ENCODE results near the gene AVL9. TPM values are rescaled to one million over a fixed set of nuclear protein-coding genes. Genes with fewer than 3 reads are reported as not detected.
"Not testable (repeated sequence)": the region's sequence is repeated elsewhere in the genome, so short reads cannot be mapped to it uniquely, and the experiment has no call there.

Gene AVL9
- total RNA-seq, 1 experiment from 2014 or later = 86.6 TPM

DNA sequence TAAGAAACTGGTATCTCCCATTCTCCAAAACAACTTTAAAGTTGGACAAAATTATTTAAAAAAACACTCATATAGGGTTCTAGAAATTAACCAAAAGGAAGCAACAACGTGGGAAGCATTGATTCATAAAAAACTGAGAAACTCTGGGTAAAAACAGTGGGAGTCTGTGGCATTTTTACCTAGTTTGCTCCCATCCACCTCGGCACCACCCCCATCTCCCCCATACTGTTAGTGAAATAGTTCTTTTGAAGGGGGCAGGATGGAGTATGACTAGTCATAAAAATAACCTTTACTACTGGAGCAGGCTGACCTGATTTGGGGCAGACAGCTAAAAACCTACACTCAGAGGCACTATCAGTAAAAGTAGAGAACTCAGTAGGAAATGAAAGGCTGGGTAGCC is 123.2 kb downstream of the AVL9 start:
- Mint-ChIP-seq H3K36me3 (ENCODE audit: insufficient read depth, unreplicated experiment) (no peaks in the 10 kb centered on the region), H3K27me3 (ENCODE audit: unreplicated experiment) (no peaks in the 10 kb centered on the region), H3K4me3 (ENCODE audit: low read depth, unreplicated experiment) (no peak overlapping the region), H3K4me1 (ENCODE audit: low read depth, unreplicated experiment) (peaks cover 18% of the 10 kb centered on the region), H3K9me3 (ENCODE audit: low read depth, unreplicated experiment) (no peaks in the 10 kb centered on the region), H3K27ac (ENCODE audit: unreplicated experiment) (no peak overlapping the region)
- CTCF ChIA-PET = no interaction called here
- no TSS peak for BruUV-seq (replicated peaks)
- intact Hi-C loops (cut with micrococcal nuclease; ENCODE audit: unreplicated experiment) = no loop called here
- no peak for DNase-seq
- TF ChIP-seq, protein P1, sequence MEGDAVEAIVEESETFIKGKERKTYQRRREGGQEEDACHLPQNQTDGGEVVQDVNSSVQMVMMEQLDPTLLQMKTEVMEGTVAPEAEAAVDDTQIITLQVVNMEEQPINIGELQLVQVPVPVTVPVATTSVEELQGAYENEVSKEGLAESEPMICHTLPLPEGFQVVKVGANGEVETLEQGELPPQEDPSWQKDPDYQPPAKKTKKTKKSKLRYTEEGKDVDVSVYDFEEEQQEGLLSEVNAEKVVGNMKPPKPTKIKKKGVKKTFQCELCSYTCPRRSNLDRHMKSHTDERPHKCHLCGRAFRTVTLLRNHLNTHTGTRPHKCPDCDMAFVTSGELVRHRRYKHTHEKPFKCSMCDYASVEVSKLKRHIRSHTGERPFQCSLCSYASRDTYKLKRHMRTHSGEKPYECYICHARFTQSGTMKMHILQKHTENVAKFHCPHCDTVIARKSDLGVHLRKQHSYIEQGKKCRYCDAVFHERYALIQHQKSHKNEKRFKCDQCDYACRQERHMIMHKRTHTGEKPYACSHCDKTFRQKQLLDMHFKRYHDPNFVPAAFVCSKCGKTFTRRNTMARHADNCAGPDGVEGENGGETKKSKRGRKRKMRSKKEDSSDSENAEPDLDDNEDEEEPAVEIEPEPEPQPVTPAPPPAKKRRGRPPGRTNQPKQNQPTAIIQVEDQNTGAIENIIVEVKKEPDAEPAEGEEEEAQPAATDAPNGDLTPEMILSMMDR (IDR thresholded peaks at IDR 0.05; ENCODE audit: unreplicated experiment) = no peak

DNA sequence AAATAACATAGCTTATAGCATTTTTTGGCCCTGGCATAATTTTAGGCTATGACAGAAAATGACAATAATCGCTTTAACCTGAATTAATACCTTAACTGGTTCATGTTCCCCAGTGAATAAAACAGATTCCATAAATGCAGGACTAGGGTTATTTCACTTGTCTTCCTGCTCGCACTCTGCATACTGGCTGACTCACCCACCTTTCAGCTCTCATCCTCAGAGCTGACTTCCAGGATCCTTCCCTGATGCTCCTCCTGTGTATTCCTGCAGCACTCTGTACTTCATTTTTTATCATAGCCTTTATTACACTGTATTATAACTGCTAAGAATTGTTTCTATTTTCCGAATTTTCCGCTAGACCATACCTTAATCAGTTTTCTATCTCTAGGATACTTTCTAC is 123.7 kb downstream of the AVL9 start:
- Mint-ChIP-seq H3K4me3 (ENCODE audit: low read depth, unreplicated experiment) (no peak overlapping the region), H3K36me3 (ENCODE audit: insufficient read depth, unreplicated experiment) (no peaks in the 10 kb centered on the region), H3K9me3 (ENCODE audit: low read depth, unreplicated experiment) (no peaks in the 10 kb centered on the region), H3K27me3 (ENCODE audit: unreplicated experiment) (no peaks in the 10 kb centered on the region), H3K27ac (ENCODE audit: unreplicated experiment) (no peak overlapping the region), H3K4me1 (ENCODE audit: low read depth, unreplicated experiment) (peaks cover 18% of the 10 kb centered on the region)
- BruUV-seq (replicated peaks) = no TSS peak
- intact Hi-C loops (cut with micrococcal nuclease; ENCODE audit: unreplicated experiment) = no loop called here
- TF ChIP-seq, protein P1 (IDR thresholded peaks at IDR 0.05; ENCODE audit: unreplicated experiment) = no peak
- no peak for DNase-seq
- CTCF ChIA-PET = no interaction called here

DNA sequence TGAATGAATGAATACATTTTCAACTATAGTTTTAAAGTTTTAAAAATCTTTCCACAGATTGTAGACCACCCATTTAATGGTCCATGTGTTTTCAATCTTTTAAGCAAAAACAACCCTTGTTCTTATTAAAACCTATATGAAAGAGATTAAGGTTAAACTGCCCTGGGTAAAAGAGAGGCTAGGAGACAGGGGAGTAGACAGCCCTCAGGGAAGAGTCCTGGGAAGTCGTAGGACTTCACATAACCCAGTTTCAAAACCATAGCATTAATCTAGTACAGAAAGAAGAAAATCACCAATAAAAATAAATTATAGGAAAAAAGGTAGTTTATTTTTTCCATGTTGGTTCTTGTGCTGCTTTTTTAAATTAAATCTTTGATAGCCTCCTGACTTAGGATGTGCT is 124.1 kb downstream of the AVL9 start:
- CTCF ChIA-PET; H3K4me3 Mint-ChIP-seq (ENCODE audit: low read depth, unreplicated experiment): not testable (repeated sequence)

DNA sequence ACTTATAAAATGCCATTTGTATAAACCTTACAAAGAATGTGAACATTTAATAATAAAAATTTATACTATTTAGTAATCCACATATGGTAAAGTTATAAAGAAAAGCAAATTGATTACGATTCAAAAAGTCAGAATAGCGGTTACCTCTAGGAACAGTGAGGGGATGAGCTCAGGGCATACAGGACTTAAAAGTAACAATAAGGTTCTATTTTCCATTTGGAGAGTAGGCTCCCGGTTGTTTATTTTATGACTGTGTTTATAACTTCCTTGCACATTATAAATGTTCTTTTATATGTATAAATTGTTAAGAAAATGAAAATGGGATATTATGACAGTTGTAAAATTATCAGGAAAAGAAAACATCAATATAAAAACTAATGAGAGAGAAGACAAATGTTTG is 135.7 kb downstream of the AVL9 start:
- Mint-ChIP-seq H3K9me3 (ENCODE audit: low read depth, unreplicated experiment) (no peaks in the 10 kb centered on the region), H3K27me3 (ENCODE audit: unreplicated experiment) (no peaks in the 10 kb centered on the region), H3K4me1 (ENCODE audit: low read depth, unreplicated experiment) (no peaks in the 10 kb centered on the region), H3K27ac (ENCODE audit: unreplicated experiment) (no peak overlapping the region), H3K36me3 (ENCODE audit: insufficient read depth, unreplicated experiment) (no peaks in the 10 kb centered on the region), H3K4me3 (ENCODE audit: low read depth, unreplicated experiment) (no peak overlapping the region)
- intact Hi-C loops (cut with micrococcal nuclease; ENCODE audit: unreplicated experiment) = no loop called here
- no TSS peak for BruUV-seq (replicated peaks)
- no peak for DNase-seq
- TF ChIP-seq, protein P1 (IDR thresholded peaks at IDR 0.05; ENCODE audit: unreplicated experiment) = no peak
- CTCF ChIA-PET = no interaction called here

More for the DNA sequence above, 124.1 kb downstream of the AVL9 start:
- BruUV-seq (replicated peaks); H3K9me3 Mint-ChIP-seq (ENCODE audit: low read depth, unreplicated experiment); DNase-seq; H3K27me3 Mint-ChIP-seq (ENCODE audit: unreplicated experiment); H3K36me3 Mint-ChIP-seq (ENCODE audit: insufficient read depth, unreplicated experiment); intact Hi-C loops (cut with micrococcal nuclease; ENCODE audit: unreplicated experiment); H3K27ac Mint-ChIP-seq (ENCODE audit: unreplicated experiment): not testable (repeated sequence)
- H3K4me1 Mint-ChIP-seq (ENCODE audit: low read depth, unreplicated experiment) = peaks cover 18% of the 10 kb centered on the region

DNA sequence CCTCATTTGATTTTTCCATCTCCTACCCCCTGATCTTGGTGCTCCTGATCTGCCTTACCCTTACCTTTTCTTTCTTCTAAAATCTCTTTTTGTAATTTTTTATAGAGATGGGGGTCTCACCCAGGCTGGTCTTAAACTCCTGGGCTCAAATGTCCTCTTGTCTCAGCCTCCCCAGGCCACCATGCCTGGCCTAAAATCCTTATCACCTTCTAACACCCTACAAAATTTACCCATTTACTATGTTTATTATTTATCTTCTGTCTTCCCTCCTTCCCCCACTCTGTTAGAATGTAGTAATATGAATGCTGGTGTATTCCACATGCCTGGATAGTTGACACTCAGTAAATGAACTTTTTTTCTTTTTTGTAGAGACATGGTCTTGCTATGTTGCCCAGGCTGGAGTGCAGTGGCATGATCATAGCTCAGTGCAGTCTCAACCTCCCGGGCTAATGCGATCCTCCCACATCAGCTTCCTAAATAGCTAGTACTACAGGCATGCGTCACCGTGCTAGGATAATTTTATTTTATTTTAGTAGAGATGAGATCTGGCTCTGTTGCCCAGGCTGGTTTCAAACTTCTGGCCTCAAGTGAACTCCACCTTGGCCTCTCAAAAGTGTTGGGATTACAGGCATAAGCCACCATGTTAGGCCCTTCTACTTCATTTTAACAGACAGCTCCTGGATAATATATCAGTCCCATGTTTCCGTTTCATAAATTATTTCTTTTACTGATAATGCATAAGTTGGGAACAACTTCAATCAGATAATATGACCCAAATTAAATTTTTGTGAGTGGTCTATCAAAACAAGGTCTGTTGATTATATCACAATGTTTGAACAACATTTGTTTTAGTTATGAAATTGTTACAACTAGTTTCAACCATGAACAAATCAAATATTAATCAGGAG is 136.6 kb downstream of the AVL9 start:
- H3K27me3 Mint-ChIP-seq (ENCODE audit: unreplicated experiment); H3K27ac Mint-ChIP-seq (ENCODE audit: unreplicated experiment); H3K4me1 Mint-ChIP-seq (ENCODE audit: low read depth, unreplicated experiment); H3K4me3 Mint-ChIP-seq (ENCODE audit: low read depth, unreplicated experiment); H3K36me3 Mint-ChIP-seq (ENCODE audit: insufficient read depth, unreplicated experiment); BruUV-seq (replicated peaks); CTCF ChIA-PET; DNase-seq; H3K9me3 Mint-ChIP-seq (ENCODE audit: low read depth, unreplicated experiment); intact Hi-C loops (cut with micrococcal nuclease; ENCODE audit: unreplicated experiment): not testable (repeated sequence)

DNA sequence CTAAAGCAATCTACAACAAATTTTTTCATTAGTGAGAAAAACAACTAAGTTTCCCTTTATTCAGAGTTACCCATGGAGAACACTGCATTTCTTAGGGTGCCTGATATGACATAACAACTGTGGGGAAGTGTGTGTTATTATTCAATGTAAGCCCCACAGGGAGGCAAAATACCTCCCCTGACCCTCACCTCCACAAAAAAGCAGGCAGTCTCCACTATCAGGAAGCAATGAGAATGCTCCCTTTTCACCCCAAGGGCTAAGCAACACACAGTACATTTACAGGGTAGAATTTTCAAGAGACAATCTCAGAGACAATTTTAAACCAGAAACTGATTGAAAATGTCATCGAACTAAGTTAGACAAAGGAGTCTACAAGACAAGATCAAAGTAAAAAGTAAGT is 138.2 kb downstream of the AVL9 start:
- H3K27ac Mint-ChIP-seq (ENCODE audit: unreplicated experiment); H3K4me1 Mint-ChIP-seq (ENCODE audit: low read depth, unreplicated experiment); H3K27me3 Mint-ChIP-seq (ENCODE audit: unreplicated experiment); intact Hi-C loops (cut with micrococcal nuclease; ENCODE audit: unreplicated experiment); BruUV-seq (replicated peaks); H3K9me3 Mint-ChIP-seq (ENCODE audit: low read depth, unreplicated experiment); DNase-seq; CTCF ChIA-PET; H3K4me3 Mint-ChIP-seq (ENCODE audit: low read depth, unreplicated experiment); H3K36me3 Mint-ChIP-seq (ENCODE audit: insufficient read depth, unreplicated experiment): not testable (repeated sequence)

DNA sequence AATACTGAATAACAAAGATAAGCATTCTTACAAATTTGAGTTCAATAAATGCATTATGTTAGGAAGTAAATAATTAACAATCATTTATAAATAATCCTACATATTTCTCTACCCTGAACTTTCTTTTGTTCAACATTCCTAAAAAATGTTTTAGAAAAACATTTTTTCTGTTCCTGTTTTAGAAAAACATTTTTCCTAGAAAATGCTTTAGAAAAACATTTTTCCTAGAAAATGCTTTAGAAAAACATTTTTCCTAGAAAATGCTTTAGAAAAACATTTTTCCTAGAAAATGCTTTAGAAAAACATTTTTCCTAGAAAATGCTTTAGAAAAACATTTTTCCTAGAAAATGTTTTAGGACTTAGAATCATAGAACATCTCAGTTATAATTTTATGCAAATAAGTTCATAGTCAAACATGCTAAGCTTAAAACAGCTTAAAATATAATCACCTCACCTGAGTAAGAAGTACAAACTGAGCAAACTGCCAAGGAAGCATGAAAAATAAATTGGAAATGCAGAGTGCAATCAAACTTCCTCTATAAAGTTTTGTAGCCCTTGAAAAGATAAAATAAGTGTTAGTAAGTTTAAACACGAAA is 139.6 kb downstream of the AVL9 start:
- DNase-seq; BruUV-seq (replicated peaks); intact Hi-C loops (cut with micrococcal nuclease; ENCODE audit: unreplicated experiment); H3K4me3 Mint-ChIP-seq (ENCODE audit: low read depth, unreplicated experiment); H3K27ac Mint-ChIP-seq (ENCODE audit: unreplicated experiment); H3K4me1 Mint-ChIP-seq (ENCODE audit: low read depth, unreplicated experiment); H3K27me3 Mint-ChIP-seq (ENCODE audit: unreplicated experiment); CTCF ChIA-PET; H3K36me3 Mint-ChIP-seq (ENCODE audit: insufficient read depth, unreplicated experiment); H3K9me3 Mint-ChIP-seq (ENCODE audit: low read depth, unreplicated experiment): not testable (repeated sequence)
